Measurements from ENCODE around the gene PLD6. TPM values are rescaled to one million over a fixed set of nuclear protein-coding genes. Genes with fewer than 3 reads are reported as not detected.
A peak's percentile ranks its signal among the peaks of the same experiment; 100 is the strongest.

PLD6 gene
- total RNA-seq, 1 experiment from 2014 or later = 4.2 TPM

DNA sequence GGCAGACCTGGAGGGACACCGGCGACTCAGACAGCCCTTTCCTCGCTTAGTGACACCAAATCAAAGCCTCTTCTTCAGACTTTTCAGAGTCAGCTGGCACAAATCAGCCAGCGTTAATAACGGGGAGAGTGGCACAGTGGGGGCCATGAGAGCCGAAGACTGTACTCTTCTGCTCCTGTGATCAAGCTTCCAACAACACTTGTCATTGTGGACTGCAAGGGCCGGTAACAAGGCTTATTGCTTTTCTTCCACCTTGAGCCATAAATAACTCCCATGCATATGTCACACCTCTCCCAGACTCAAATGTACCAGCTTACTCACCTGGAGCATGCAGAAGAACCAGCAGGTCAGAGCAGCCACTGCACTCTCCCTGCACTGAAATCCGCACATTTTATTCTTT, 18.0 kb upstream of the PLD6 start:
- intact Hi-C loops (cut with micrococcal nuclease; ENCODE audit: unreplicated experiment) = no loop called here
- Histone ChIP-seq H3K27ac (ENCODE audit: low read length) (no peak overlapping the region), H3K9me3 (ENCODE audit: control insufficient read depth, insufficient read depth, low read depth, low read length) (no peaks in the 10 kb centered on the region), H3K36me3 (ENCODE audit: control insufficient read depth, insufficient read depth, low read length) (peaks cover 12% of the 10 kb centered on the region), H3K4me3 (ENCODE audit: low read depth in 2 of 2, low read length in 2 of 2) (no peak overlapping the region), H3K27me3 (ENCODE audit: control insufficient read depth, insufficient read depth, low read length) (no peaks in the 10 kb centered on the region), H3K4me1 (ENCODE audit: control insufficient read depth, insufficient read depth, low read length) (no peaks in the 10 kb centered on the region)
- ChIA-PET POLR2A (no interaction called here), CTCF (no interaction called here)
- BruUV-seq (replicated peaks) = TSS peak; percentile 52
- TF ChIP-seq SIN3A (IDR thresholded peaks at IDR 0.05; ENCODE audit: borderline replicate concordance, insufficient read depth, low read depth, low read length) (no peak), POLR2AphosphoS5 (IDR thresholded peaks at IDR 0.05; ENCODE audit: low read depth, low read length) (no peak), TCF7L2 (IDR thresholded peaks at IDR 0.05; ENCODE audit: low read depth, low read length) (no peak)
- TF ChIP-seq, protein P1, sequence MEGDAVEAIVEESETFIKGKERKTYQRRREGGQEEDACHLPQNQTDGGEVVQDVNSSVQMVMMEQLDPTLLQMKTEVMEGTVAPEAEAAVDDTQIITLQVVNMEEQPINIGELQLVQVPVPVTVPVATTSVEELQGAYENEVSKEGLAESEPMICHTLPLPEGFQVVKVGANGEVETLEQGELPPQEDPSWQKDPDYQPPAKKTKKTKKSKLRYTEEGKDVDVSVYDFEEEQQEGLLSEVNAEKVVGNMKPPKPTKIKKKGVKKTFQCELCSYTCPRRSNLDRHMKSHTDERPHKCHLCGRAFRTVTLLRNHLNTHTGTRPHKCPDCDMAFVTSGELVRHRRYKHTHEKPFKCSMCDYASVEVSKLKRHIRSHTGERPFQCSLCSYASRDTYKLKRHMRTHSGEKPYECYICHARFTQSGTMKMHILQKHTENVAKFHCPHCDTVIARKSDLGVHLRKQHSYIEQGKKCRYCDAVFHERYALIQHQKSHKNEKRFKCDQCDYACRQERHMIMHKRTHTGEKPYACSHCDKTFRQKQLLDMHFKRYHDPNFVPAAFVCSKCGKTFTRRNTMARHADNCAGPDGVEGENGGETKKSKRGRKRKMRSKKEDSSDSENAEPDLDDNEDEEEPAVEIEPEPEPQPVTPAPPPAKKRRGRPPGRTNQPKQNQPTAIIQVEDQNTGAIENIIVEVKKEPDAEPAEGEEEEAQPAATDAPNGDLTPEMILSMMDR (IDR thresholded peaks at IDR 0.05) = no peak
- TF ChIP-seq, protein P2, sequence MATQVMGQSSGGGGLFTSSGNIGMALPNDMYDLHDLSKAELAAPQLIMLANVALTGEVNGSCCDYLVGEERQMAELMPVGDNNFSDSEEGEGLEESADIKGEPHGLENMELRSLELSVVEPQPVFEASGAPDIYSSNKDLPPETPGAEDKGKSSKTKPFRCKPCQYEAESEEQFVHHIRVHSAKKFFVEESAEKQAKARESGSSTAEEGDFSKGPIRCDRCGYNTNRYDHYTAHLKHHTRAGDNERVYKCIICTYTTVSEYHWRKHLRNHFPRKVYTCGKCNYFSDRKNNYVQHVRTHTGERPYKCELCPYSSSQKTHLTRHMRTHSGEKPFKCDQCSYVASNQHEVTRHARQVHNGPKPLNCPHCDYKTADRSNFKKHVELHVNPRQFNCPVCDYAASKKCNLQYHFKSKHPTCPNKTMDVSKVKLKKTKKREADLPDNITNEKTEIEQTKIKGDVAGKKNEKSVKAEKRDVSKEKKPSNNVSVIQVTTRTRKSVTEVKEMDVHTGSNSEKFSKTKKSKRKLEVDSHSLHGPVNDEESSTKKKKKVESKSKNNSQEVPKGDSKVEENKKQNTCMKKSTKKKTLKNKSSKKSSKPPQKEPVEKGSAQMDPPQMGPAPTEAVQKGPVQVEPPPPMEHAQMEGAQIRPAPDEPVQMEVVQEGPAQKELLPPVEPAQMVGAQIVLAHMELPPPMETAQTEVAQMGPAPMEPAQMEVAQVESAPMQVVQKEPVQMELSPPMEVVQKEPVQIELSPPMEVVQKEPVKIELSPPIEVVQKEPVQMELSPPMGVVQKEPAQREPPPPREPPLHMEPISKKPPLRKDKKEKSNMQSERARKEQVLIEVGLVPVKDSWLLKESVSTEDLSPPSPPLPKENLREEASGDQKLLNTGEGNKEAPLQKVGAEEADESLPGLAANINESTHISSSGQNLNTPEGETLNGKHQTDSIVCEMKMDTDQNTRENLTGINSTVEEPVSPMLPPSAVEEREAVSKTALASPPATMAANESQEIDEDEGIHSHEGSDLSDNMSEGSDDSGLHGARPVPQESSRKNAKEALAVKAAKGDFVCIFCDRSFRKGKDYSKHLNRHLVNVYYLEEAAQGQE (IDR thresholded peaks at IDR 0.05; ENCODE audit: insufficient read depth in 1 of 2, low read depth in 2 of 2, low read length in 1 of 2) = no peak
- DNase-seq (ENCODE audit: low read depth, low spot score) = no peak
- no peak for ATAC-seq
- in situ Hi-C loops (cut with HindIII; ENCODE audit: low pct_unique_long_range_greater_than_20kb, low sequenced_read_pairs) = no loop called here

DNA sequence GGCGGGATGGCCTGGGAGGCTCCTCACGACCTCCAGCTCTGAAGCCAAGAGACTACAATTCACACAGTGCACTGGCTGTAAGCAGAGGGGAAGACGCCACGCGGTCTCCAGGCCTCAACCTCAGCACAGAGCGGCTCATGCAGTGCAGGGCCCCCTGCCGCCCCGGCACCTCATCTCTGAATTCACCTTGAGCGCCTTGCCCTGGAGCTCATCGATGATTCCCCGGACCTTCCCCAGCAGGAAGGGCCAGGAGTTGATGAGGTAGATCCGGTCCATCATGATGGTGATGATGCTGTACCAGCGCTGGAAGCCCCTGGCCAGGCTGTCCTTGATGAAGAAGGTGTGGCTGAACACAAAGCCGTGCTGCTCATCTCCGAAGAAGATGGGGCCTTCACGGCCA, 17.6 kb upstream of the PLD6 start:
- Histone ChIP-seq H3K27me3 (ENCODE audit: control insufficient read depth, insufficient read depth, low read length) (no peaks in the 10 kb centered on the region), H3K4me1 (ENCODE audit: control insufficient read depth, insufficient read depth, low read length) (no peaks in the 10 kb centered on the region), H3K36me3 (ENCODE audit: control insufficient read depth, insufficient read depth, low read length) (peaks cover 12% of the 10 kb centered on the region), H3K27ac (ENCODE audit: low read length) (no peak overlapping the region), H3K9me3 (ENCODE audit: control insufficient read depth, insufficient read depth, low read depth, low read length) (no peaks in the 10 kb centered on the region), H3K4me3 (ENCODE audit: low read depth in 2 of 2, low read length in 2 of 2) (no peak overlapping the region)
- POLR2A ChIA-PET = no interaction called here
- DNase-seq (ENCODE audit: low read depth, low spot score) (no peak), ATAC-seq (no peak)
- BruUV-seq (replicated peaks) = no TSS peak
- CTCF ChIA-PET = no interaction called here
- TF ChIP-seq, protein P2 (IDR thresholded peaks at IDR 0.05; ENCODE audit: insufficient read depth in 1 of 2, low read depth in 2 of 2, low read length in 1 of 2) = no peak
- TF ChIP-seq TCF7L2 (IDR thresholded peaks at IDR 0.05; ENCODE audit: low read depth, low read length) (no peak), SIN3A (IDR thresholded peaks at IDR 0.05; ENCODE audit: borderline replicate concordance, insufficient read depth, low read depth, low read length) (no peak), POLR2AphosphoS5 (IDR thresholded peaks at IDR 0.05; ENCODE audit: low read depth, low read length) (no peak)
- TF ChIP-seq, protein P1 (IDR thresholded peaks at IDR 0.05) = no peak
- in situ Hi-C loops (cut with HindIII; ENCODE audit: low pct_unique_long_range_greater_than_20kb, low sequenced_read_pairs) = no loop called here
- intact Hi-C loops (cut with micrococcal nuclease; ENCODE audit: unreplicated experiment) = no loop called here
